GM18861 (cell line): ENCODE results near the gene MLPH.

ENCODE experiments used
- ATAC-seq: cut with Tn5 transposase; IDR thresholded peaks from one replicate; pipeline ENCODE4 v1.9.1; 2021; ENCODE audit not compliant: unreplicated experiment

MLPH gene

GRCh38 chr2:237599465-237600110, 112.5 kb downstream of the MLPH start:
- no peak for ATAC-seq

DNA sequence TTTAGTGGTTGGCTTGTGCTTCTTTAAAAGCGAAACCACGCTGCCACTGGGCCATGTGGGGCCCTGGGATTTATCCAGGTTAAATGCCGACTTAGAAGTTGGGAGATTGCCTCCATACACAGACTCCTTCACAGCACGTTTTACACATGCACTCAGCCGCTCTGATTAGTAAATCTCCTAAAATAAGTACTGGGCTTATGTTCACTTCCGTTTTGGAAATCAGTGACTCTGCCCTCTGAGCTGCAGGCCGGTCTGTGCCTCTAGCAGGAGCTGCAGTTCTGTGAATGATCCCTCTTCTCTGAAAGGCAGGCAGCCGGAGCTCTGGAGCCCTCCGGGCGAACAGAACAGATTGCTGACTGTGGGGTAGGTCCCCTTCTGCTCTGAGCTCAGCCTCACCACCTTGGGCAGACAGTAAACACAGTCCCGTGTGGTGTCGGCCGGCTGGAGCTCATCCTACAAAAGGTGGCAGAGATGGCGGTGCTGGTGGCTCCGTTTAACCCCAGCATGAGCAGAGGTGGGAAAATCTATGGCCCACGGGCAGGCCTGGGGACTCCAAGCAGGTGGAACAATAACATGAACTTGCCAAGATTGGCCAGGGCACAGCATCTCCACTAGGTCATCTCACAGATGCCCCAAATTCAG, 113.3 kb downstream of the MLPH start:
- no peak for ATAC-seq

DNA sequence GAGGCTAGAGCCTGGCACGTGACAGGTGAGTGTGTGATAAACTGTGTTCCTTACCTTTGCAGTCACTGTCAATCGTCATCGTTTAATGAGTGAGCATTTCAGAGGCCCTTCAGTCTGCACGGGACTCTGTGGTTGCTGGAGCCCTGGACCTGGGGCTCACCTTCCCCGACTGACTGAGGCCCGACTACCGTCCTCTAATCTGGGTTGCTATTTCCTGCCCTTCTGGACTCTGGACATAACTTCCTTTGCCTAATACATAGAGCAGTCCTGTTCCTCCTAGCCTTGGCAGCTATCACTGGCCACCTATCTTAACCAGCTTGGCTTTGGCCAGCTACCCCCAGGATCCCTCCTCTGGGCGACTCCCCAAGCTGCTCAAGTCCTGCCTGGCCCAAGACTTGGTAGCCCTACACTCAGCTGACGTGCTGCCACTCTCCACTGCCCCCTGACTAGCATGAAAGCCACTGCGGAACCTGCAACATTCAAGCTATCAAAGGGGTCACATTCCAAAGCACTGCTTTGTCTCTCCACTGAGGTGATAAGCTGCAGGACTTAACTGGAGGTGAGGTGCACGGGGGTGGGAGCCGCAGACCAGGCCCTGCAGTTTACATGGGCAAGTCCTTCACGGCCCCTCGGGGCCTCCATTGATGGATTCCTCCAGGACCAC, 114.5 kb downstream of the MLPH start:
- no peak for ATAC-seq

DNA sequence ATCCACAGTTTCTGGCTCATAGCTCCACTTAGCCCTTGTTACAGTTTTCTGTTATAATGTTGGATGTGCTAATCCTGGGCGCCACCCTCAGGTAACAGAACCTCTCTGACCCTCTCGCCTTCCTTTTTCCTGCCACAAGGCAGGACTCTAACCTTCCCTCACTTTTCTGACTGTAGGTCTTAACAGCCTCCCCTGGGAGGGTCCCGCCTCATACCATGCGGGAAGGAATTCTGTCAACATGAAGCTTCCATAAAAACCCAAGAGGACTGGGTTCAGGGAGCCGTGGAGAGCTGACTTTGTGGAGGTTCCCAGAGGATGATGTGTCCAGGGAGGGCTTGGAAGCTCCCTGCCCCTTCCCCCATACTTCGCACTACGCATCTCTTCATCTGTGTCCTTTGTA, 115.4 kb downstream of the MLPH start:
- ATAC-seq: no peak

DNA sequence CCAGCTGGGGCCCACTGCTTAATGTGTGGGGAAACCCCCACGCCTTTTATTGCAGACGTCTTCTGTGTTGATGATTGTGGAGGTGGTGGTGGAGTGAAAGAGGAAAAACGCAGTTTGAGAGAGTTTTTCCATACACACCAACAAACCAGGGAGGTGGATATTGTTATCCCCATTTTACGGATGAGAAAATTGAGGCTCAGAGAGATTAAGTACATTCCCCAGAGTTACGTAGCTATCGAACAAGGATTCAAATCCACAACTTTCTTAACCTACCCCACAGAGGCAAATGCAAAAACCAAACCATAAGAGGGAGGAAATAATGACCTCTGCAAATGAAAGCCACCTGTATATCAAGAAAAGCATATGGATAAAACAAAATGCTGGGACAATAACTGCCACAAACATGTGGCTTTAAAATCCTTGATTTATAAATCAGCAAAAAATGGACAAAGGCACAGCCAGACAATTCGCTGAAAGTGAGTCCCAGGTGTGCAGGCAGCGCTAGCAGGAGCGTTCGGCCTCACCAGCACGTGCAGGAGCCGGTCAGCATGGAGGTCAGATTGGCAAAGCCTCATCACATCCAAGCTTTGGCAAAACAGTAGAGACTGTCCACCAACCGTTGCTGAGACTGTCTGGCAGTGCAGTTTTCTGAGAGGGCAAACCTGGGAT, 116.1 kb downstream of the MLPH start:
- no peak for ATAC-seq

DNA sequence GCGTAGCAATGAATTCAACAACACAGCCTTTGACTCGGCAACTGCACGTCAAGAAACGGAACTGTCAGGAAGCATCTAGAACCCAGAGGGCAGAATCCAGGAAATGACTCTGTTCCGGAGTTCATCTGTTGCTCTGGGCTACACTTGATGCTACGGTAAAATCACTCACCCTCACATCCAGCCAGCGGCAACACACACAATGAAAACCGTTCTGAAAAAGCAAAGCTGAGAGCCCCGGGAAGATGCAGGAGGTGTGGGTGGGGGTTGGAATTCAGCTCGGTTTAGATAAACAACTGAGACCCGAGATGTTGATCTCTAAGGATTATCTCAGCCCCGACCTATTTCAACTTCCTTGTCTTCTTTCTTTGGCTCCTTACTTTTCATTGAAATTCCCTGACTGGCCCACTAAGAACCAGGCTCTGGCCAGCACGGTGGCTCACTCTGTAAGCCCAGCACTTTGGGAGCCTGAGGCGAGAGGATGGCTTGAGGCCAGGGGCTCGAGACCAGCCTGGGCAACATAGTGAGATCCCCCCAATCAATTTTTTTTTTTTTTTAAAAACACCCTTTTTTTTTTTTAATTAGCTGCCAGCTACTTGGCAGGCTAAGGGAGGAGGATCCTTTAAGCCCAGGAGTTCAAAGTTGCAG, 116.8 kb downstream of the MLPH start:
- ATAC-seq: no peak

DNA sequence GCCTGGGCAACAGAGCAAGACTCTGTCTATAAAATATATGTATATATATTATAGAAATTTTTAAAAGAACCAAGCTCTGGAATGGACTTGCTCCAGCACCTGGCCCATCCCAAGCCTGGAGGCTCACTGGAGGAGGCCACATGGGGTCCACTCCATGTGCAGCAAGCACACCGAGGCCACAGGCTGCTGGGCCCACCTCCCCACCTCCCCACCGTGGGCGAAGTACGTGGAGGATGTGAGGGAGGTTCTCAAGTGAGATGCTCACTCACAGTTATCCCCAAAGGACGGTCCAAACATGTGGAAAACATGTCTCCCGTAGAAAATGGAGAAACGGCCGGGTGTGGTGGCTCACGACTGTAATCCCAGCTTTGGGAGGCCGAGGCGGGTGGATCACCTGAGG, 117.3 kb downstream of the MLPH start:
- no peak for ATAC-seq
